Fibroblast of lung (primary cell): ENCODE results near the gene VPS29.

Experiments
- CTCF ChIP-seq, 2 donors: IDR thresholded peaks in 1 of 2; conservative IDR thresholded peaks in 1 of 2; 1 replicate in 1 of 2; 2 replicates in 1 of 2; pipeline ENCODE4 v1.5.1; 2011 to 2012; ENCODE audit warnings: low read length in 2 of 2, control low read depth in 1 of 2, inconsistent platforms in 1 of 2, low read depth in 1 of 2, mild to moderate bottlenecking in 1 of 2
- EZH2 ChIP-seq: IDR thresholded peaks from 2 replicates; pipeline ENCODE4 v1.5.1; 2012; ENCODE audit warnings: low read length, control low read depth, mild to moderate bottlenecking; ENCODE audit errors: missing control alignments

- no peak for TF ChIP-seq CTCF (conservative IDR thresholded peaks at IDR 0.05 in 1 of 2, IDR thresholded peaks at IDR 0.05 in 1 of 2; ENCODE audit: low read depth in 1 of 2, low read length in 2 of 2)
- no peak for TF ChIP-seq EZH2
These were observed 15.1 kb upstream of the VPS29 start for GRCh38 chr12:110516995-110517394.
